ENCODE measurements around the gene CRELD1. TPM values are rescaled to one million over a fixed set of nuclear protein-coding genes. Genes with fewer than 3 reads are reported as not detected.
"Not testable (repeated sequence)": the region's sequence is repeated elsewhere in the genome, so short reads cannot be mapped to it uniquely, and the experiment has no call there.

Gene CRELD1
- total RNA-seq, 1 donor from 2014 or later, result 58.0 TPM

GRCh38 chr3:9897408-9898372 lies 35.9 kb upstream of the CRELD1 start:
- no peak for TF ChIP-seq CTCF (IDR thresholded peaks at IDR 0.05; ENCODE audit: insufficient read depth, low read length, poor library complexity, severe bottlenecking)
- peak; percentile 90 for DNase-seq (ENCODE audit: low read depth)
- no peaks in the 10 kb centered on the region for H3K27me3 ChIP-seq (ENCODE audit: control insufficient read depth, insufficient read depth, low read length)
- H3K36me3 ChIP-seq (ENCODE audit: control insufficient read depth, insufficient read depth, low read length), result no peaks in the 10 kb centered on the region
- no peak overlapping the region for H3K4me3 ChIP-seq (ENCODE audit: low read depth, low read length)

GRCh38 chr3:9898467-9899241 lies 35.0 kb upstream of the CRELD1 start:
- TF ChIP-seq CTCF (IDR thresholded peaks at IDR 0.05; ENCODE audit: insufficient read depth, low read length, poor library complexity, severe bottlenecking), result no peak
- H3K4me3 ChIP-seq (ENCODE audit: low read depth, low read length), result no peak overlapping the region
- H3K27me3 ChIP-seq (ENCODE audit: control insufficient read depth, insufficient read depth, low read length), result no peaks in the 10 kb centered on the region
- no peaks in the 10 kb centered on the region for H3K36me3 ChIP-seq (ENCODE audit: control insufficient read depth, insufficient read depth, low read length)
- DNase-seq (ENCODE audit: low read depth), result no peak

- Histone ChIP-seq H3K36me3 (ENCODE audit: control insufficient read depth, insufficient read depth, low read length) (no peaks in the 10 kb centered on the region), H3K27me3 (ENCODE audit: control insufficient read depth, insufficient read depth, low read length) (no peaks in the 10 kb centered on the region), H3K4me3 (ENCODE audit: low read depth, low read length) (no peak overlapping the region)
- TF ChIP-seq CTCF (IDR thresholded peaks at IDR 0.05; ENCODE audit: insufficient read depth, low read length, poor library complexity, severe bottlenecking), result no peak
- no peak for DNase-seq (ENCODE audit: low read depth)
Measured at GRCh38 chr3:9899289-9899791, 34.3 kb upstream of the CRELD1 start.

- DNase-seq (ENCODE audit: low read depth); H3K36me3 ChIP-seq (ENCODE audit: control insufficient read depth, insufficient read depth, low read length); H3K4me3 ChIP-seq (ENCODE audit: low read depth, low read length); H3K27me3 ChIP-seq (ENCODE audit: control insufficient read depth, insufficient read depth, low read length): not testable (repeated sequence)
Measured at GRCh38 chr3:9900965-9901415, 32.6 kb upstream of the CRELD1 start.

- no peak for TF ChIP-seq CTCF (IDR thresholded peaks at IDR 0.05; ENCODE audit: insufficient read depth, low read length, poor library complexity, severe bottlenecking)
- Histone ChIP-seq H3K27me3 (ENCODE audit: control insufficient read depth, insufficient read depth, low read length) (no peaks in the 10 kb centered on the region), H3K36me3 (ENCODE audit: control insufficient read depth, insufficient read depth, low read length) (no peaks in the 10 kb centered on the region), H3K4me3 (ENCODE audit: low read depth, low read length) (no peak overlapping the region)
- DNase-seq (ENCODE audit: low read depth), result no peak
Measured at GRCh38 chr3:9901967-9902366, 31.7 kb upstream of the CRELD1 start.

Measured in kidney epithelial cell (primary cell).